ENCODE measurements around the gene C2CD5. TPM values are rescaled to one million over a fixed set of nuclear protein-coding genes. Genes with fewer than 3 reads are reported as not detected.

C2CD5 gene
- total RNA-seq, 1 donor from 2014 or later: 22.4 TPM

DNA sequence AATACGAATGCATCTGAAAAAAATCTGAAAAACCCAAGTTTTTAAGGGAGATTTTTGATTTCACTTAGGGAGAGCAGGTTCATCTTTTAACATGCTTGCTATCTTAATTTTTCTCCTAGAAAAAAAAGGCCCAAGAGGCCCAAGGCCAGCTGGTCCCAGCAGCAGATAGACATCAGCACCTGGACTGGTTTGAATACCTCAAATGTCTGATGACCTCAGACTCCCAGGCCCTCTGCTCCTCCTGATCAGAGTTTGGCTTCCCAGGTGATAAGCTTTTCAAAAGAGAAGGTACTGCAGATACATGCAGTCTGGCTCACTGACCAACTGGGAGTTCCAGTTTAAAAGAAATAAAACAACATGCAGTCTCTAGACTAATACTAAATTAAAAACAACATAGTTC lies 82.6 kb downstream of the C2CD5 start:
- Mint-ChIP-seq H3K4me3 (ENCODE audit: unreplicated experiment) (no peak overlapping the region), H3K36me3 (ENCODE audit: low read depth, unreplicated experiment) (peaks cover 3% of the 10 kb centered on the region), H3K27ac (ENCODE audit: unreplicated experiment) (no peak overlapping the region), H3K4me1 (ENCODE audit: unreplicated experiment) (no peaks in the 10 kb centered on the region), H3K27me3 (ENCODE audit: unreplicated experiment) (no peaks in the 10 kb centered on the region), H3K9me3 (ENCODE audit: unreplicated experiment) (no peaks in the 10 kb centered on the region)
- no peak for DNase-seq (ENCODE audit: low spot score)
- TF ChIP-seq CTCF (IDR thresholded peaks at IDR 0.05; ENCODE audit: unreplicated experiment): no peak

DNA sequence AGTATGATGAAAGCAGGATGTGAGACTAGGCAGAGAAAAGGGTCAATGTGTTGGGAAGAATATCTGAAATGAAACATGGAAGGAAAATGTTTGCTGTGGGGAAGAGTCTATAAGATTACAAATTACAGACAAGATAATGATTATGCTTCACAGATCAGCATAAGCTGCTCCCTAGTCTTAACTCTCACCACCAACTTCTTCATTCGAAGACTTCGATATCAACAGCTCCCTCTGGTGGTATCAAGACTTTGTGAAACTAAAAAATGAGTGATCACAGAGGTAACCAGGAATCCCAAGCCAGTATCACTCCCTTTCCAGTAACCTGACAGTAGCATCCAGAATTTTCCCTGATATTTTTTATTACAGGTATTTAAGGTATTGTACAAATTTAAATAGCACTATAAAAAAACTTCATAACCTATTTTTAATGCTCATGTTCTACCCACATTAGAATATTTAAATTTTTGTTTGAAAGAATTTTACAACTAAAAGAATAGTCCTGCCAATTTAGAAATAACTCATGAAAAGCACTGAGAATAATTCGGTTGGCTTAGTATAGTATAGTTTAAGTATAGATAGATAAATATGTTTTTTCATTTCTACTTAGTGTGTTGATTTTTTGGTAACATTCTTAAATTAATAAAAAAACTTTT lies 84.4 kb downstream of the C2CD5 start:
- no peaks in the 10 kb centered on the region for H3K4me1 Mint-ChIP-seq (ENCODE audit: unreplicated experiment)
- TF ChIP-seq CTCF (IDR thresholded peaks at IDR 0.05; ENCODE audit: unreplicated experiment): peak; percentile 66
- no peak overlapping the region for H3K27ac Mint-ChIP-seq (ENCODE audit: unreplicated experiment)
- DNase-seq (ENCODE audit: low spot score): no peak
- no peaks in the 10 kb centered on the region for H3K27me3 Mint-ChIP-seq (ENCODE audit: unreplicated experiment)
- H3K9me3 Mint-ChIP-seq (ENCODE audit: unreplicated experiment): no peaks in the 10 kb centered on the region
- no peak overlapping the region for H3K4me3 Mint-ChIP-seq (ENCODE audit: unreplicated experiment)
- peaks cover 3% of the 10 kb centered on the region for H3K36me3 Mint-ChIP-seq (ENCODE audit: low read depth, unreplicated experiment)

DNA sequence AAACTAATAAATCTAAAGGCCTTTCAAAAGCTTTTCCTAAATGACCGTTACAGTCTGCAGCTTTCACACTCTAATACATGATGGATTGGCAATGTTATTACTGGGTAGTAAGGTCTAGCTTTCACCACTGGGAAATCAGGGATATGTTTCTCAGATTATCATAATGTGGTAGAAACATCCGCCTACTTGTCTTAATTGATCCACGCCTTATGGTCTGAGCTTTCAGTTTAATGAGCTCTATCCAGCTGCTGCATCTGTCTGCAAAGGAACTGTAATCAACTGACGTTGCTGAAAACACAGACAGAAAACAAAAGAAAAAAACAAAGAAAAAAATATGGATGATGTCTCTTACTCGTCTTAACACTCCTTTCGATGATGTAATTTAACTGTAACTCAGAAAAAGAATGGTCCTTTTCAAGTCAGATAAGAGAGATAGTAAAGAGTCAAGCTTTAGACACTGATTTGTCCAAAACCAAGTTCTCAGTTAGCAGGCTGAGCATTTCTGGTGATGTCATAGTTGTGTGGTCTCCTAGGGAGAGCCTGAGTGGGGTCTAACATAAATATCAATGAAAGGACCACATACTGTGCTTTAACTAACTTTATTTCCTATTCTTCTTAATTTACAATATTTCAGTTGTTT lies 85.9 kb downstream of the C2CD5 start:
- Mint-ChIP-seq H3K36me3 (ENCODE audit: low read depth, unreplicated experiment) (peaks cover 1% of the 10 kb centered on the region), H3K4me3 (ENCODE audit: unreplicated experiment) (no peak overlapping the region), H3K27me3 (ENCODE audit: unreplicated experiment) (no peaks in the 10 kb centered on the region), H3K27ac (ENCODE audit: unreplicated experiment) (no peak overlapping the region), H3K4me1 (ENCODE audit: unreplicated experiment) (no peaks in the 10 kb centered on the region), H3K9me3 (ENCODE audit: unreplicated experiment) (no peaks in the 10 kb centered on the region)
- TF ChIP-seq CTCF (IDR thresholded peaks at IDR 0.05; ENCODE audit: unreplicated experiment): no peak
- no peak for DNase-seq (ENCODE audit: low spot score)

DNA sequence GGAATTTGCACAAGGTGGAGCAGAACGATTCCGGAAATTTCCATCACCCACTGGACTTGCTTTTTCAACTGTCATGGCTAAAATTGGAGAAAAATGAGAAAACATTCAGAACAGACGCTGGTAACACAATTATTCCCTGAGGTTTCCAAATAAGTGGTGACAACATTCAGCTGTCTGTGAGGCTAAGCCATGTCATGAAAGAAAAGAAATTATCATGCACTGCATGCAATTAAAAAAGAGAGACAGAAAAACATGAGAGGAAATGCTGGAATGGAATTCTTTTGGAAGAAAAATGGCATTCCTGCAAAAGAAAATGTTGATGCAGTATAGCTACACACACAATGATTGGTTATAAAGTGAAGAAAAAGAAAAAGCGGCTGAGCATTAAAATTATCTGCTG lies 87.3 kb downstream of the C2CD5 start:
- no peak for TF ChIP-seq CTCF (IDR thresholded peaks at IDR 0.05; ENCODE audit: unreplicated experiment)
- Mint-ChIP-seq H3K36me3 (ENCODE audit: low read depth, unreplicated experiment) (no peaks in the 10 kb centered on the region), H3K4me3 (ENCODE audit: unreplicated experiment) (no peak overlapping the region), H3K27me3 (ENCODE audit: unreplicated experiment) (no peaks in the 10 kb centered on the region), H3K27ac (ENCODE audit: unreplicated experiment) (no peak overlapping the region), H3K4me1 (ENCODE audit: unreplicated experiment) (no peaks in the 10 kb centered on the region), H3K9me3 (ENCODE audit: unreplicated experiment) (no peaks in the 10 kb centered on the region)
- DNase-seq (ENCODE audit: low spot score): no peak

GRCh38 chr12:22453511-22453910 lies 90.8 kb downstream of the C2CD5 start:
- DNase-seq (ENCODE audit: low spot score): no peak
- no peak overlapping the region for H3K4me3 Mint-ChIP-seq (ENCODE audit: unreplicated experiment)
- no peaks in the 10 kb centered on the region for H3K9me3 Mint-ChIP-seq (ENCODE audit: unreplicated experiment)
- H3K4me1 Mint-ChIP-seq (ENCODE audit: unreplicated experiment): no peaks in the 10 kb centered on the region
- no peak overlapping the region for H3K27ac Mint-ChIP-seq (ENCODE audit: unreplicated experiment)
- H3K36me3 Mint-ChIP-seq (ENCODE audit: low read depth, unreplicated experiment): no peaks in the 10 kb centered on the region
- no peak for TF ChIP-seq CTCF (IDR thresholded peaks at IDR 0.05; ENCODE audit: unreplicated experiment)
- no peaks in the 10 kb centered on the region for H3K27me3 Mint-ChIP-seq (ENCODE audit: unreplicated experiment)

Data from endothelial cell (in vitro differentiated cells).